IPS DF 6.9 (cell line): ENCODE data around the gene TBCC.

Source experiments
- DNase-seq: peaks from one replicate; pipeline ENCODE4 v3.0.0-alpha.2; 2013; ENCODE audit warnings: low read depth, low spot score
- H3K27ac ChIP-seq: one replicate; pipeline ENCODE4 v1.5.1; 2013; ENCODE audit warnings: low read length, control low read depth
- H3K27me3 ChIP-seq: 2 replicates; pipeline ENCODE4 v1.6.1; 2013; ENCODE audit warnings: mild to moderate bottlenecking, low read length; ENCODE audit not compliant: control insufficient read depth, insufficient read depth
- H3K36me3 ChIP-seq: 2 replicates; pipeline ENCODE4 v1.6.1; 2013; ENCODE audit warnings: low read length; ENCODE audit not compliant: control insufficient read depth, insufficient read depth
- H3K4me1 ChIP-seq: 2 replicates; pipeline ENCODE4 v1.6.1; 2013; ENCODE audit warnings: low read length; ENCODE audit not compliant: control insufficient read depth, insufficient read depth
- H3K4me3 ChIP-seq: 2 replicates; pipeline ENCODE4 v1.5.1; 2013; ENCODE audit warnings: mild to moderate bottlenecking, low read length
- H3K9me3 ChIP-seq: 2 replicates; pipeline ENCODE4 v1.6.1; 2013; ENCODE audit warnings: low read length, inconsistent platforms; ENCODE audit not compliant: control insufficient read depth, insufficient read depth
- WGBS: extraction: QIAGEN DNeasy Blood & Tissue Kit; methylation state at CpG from one replicate; pipeline ENCODE4 v1.1.7; 2013; ENCODE audit warnings: mixed read lengths, missing lambda C conversion rate; ENCODE audit not compliant: insufficient read length, insufficient coverage; 5-methylcytosine and 5-hydroxymethylcytosine counted together

TBCC gene

DNA sequence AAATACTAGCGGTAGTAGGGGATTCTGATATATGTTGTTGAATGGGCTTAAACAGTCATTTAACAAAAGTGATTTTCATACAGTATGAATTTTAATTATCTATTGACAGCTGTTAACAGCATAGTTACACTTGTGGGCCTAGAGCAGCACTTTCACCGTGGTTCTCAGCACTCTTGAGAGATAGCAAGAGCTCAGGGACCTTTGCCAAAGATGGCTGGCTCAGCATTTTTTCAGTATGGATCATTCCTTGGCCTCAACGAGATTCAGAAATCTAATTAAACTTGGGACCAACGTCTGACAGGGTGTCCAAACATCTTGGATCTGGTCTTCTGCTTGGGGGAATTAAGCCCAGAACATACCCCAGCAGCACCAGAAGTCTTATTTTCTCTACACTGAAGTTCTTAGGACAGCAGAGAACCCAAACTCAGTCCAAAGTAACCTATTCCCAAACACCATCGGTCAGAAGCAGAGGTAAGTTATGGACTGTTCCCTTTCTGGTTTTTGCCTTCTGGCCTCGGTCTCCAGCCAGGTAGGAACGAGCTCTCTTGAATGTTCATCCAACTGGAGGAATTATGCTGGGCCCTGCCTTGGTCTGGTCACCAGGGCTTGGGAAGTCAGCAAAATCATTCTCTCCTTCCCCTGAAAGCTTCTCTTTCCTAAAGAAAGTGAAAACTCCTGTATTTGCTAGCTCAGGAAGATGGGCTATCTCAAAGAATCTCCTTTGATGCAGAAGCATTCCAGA is 49.2 kb downstream of the TBCC start:
- no peak for DNase-seq
- Histone ChIP-seq H3K4me1 (no peaks in the 10 kb centered on the region), H3K27ac (no peak overlapping the region), H3K36me3 (peaks cover 3% of the 10 kb centered on the region; the same call in 1 of the 2 replicates), H3K9me3 (no peaks in the 10 kb centered on the region), H3K27me3 (no peaks in the 10 kb centered on the region), H3K4me3 (no peak overlapping the region)
- no CpG with 5 or more reads among the region's 7 CpGs for WGBS

DNA sequence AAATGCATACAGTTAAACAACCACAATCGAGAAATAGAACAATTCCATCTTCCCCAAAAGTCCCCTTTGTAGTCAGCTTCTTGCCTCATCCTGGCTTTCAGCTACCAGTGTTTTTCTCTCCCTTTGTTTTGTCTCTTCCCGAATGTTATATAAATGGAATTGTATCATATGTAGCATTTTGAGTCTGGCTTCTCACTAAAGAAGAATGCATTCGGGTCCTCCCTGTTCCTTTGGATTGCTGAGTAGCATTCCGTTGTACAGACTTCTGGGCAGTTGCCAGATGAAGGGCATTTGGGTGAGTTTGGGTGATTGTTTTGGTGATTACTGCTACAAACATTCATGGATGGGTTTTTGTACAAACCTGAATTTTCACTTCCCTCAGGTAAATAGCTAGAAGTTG is 51.3 kb downstream of the TBCC start:
- no CpG with 5 or more reads among the region's 4 CpGs for WGBS
- H3K4me3 ChIP-seq, result no peak overlapping the region
- H3K9me3 ChIP-seq, result no peaks in the 10 kb centered on the region
- H3K27ac ChIP-seq, result no peak overlapping the region
- H3K36me3 ChIP-seq, result peaks cover 5% of the 10 kb centered on the region; the same call in 1 of the 2 replicates
- H3K4me1 ChIP-seq, result no peaks in the 10 kb centered on the region
- DNase-seq, result no peak
- H3K27me3 ChIP-seq, result no peaks in the 10 kb centered on the region
